ENCODE data around the gene GRAMD1C. TPM values are rescaled to one million over a fixed set of nuclear protein-coding genes. Genes with fewer than 3 reads are reported as not detected.

The GRAMD1C gene
- total and polyA plus RNA-seq, 2 donors (not counting 3 experiments of a cell fraction or from before 2014, with no cell fraction given) = 7.0 to 24.0 TPM

- Histone ChIP-seq H3K9me1 (replicated peaks; ENCODE audit: control insufficient read depth, extremely low read depth, insufficient read depth, low read length) (no peaks in the 10 kb centered on the region), H3K27ac (ENCODE audit: insufficient read depth, low read depth, low read length) (no peak overlapping the region), H3K9ac (replicated peaks; ENCODE audit: extremely low read depth, insufficient read depth, low read length) (no peak overlapping the region), H3K4me1 (ENCODE audit: control insufficient read depth, extremely low read depth, insufficient read depth, low read length) (no peaks in the 10 kb centered on the region), H3K27me3 (ENCODE audit: control insufficient read depth in 2 of 2, insufficient read depth in 2 of 2, low read length in 2 of 2) (no peaks in the 10 kb centered on the region), H2AFZ (ENCODE audit: low read depth, low read length) (no peak overlapping the region), H3K4me2 (ENCODE audit: insufficient read depth, low read length) (no peak overlapping the region), H4K20me1 (replicated peaks; ENCODE audit: control insufficient read depth, extremely low read depth, insufficient read depth, low read length) (no peaks in the 10 kb centered on the region), H3K9me3 (replicated peaks; ENCODE audit: control insufficient read depth, insufficient read depth, low read length) (no peaks in the 10 kb centered on the region), H3K79me2 (ENCODE audit: control insufficient read depth, insufficient read depth, low read length) (no peaks in the 10 kb centered on the region), H3K36me3 (ENCODE audit: control insufficient read depth in 2 of 2, extremely low read depth in 1 of 2, insufficient read depth in 2 of 2, low read length in 2 of 2) (no peaks in the 10 kb centered on the region), H3K4me3 (replicated peaks in 1 of 3; ENCODE audit: insufficient read depth in 1 of 3, low read depth in 1 of 3, low read length in 3 of 3) (no peak overlapping the region)
- ChIA-PET POLR2A (no interaction called here), CTCF (interaction anchor here (0.6 to 1.2 kb wide), 2 partner anchors 58 to 260 kb away, joined by 3 read pairs; no protein-coding TSS in a partner anchor)
- no peak for FAIRE-seq
- intact Hi-C loops (cut with micrococcal nuclease) (no loop called here), dilution Hi-C loops (cut with MboI; ENCODE audit: extremely low pct_ligation_motif_present, low sequenced_read_pairs) (no loop called here)
- no TSS peak for BruUV-seq (replicated peaks)
- no peak for DNase-seq (ENCODE audit: low read depth, low spot score)
- no peak for TF ChIP-seq MYC (IDR thresholded peaks at IDR 0.05; ENCODE audit: low read depth, low read length)
- no peak for TF ChIP-seq CTCF (IDR thresholded peaks at IDR 0.05; ENCODE audit: extremely low read depth in 1 of 2, insufficient read depth in 1 of 2, low read depth in 1 of 2, low read length in 2 of 2)
Observed at GRCh38 chr3:113895964-113896363, 57.4 kb downstream of the GRAMD1C start.

- dilution Hi-C loops (cut with MboI; ENCODE audit: extremely low pct_ligation_motif_present, low sequenced_read_pairs) (no loop called here), intact Hi-C loops (cut with micrococcal nuclease) (no loop called here)
- ChIA-PET CTCF (interaction anchor here (0.8 to 1.5 kb wide), 3 partner anchors 10 to 259 kb away, joined by 3 read pairs; no protein-coding TSS in a partner anchor), POLR2A (no interaction called here)
- Histone ChIP-seq H3K27me3 (ENCODE audit: control insufficient read depth in 2 of 2, insufficient read depth in 2 of 2, low read length in 2 of 2) (no peaks in the 10 kb centered on the region), H3K4me1 (ENCODE audit: control insufficient read depth, extremely low read depth, insufficient read depth, low read length) (no peaks in the 10 kb centered on the region), H3K4me2 (ENCODE audit: insufficient read depth, low read length) (no peak overlapping the region), H3K9ac (replicated peaks; ENCODE audit: extremely low read depth, insufficient read depth, low read length) (no peak overlapping the region), H3K9me3 (replicated peaks; ENCODE audit: control insufficient read depth, insufficient read depth, low read length) (no peaks in the 10 kb centered on the region), H3K9me1 (replicated peaks; ENCODE audit: control insufficient read depth, extremely low read depth, insufficient read depth, low read length) (no peaks in the 10 kb centered on the region), H4K20me1 (replicated peaks; ENCODE audit: control insufficient read depth, extremely low read depth, insufficient read depth, low read length) (no peaks in the 10 kb centered on the region), H3K79me2 (ENCODE audit: control insufficient read depth, insufficient read depth, low read length) (no peaks in the 10 kb centered on the region), H3K27ac (ENCODE audit: insufficient read depth, low read depth, low read length) (no peak overlapping the region), H3K36me3 (ENCODE audit: control insufficient read depth in 2 of 2, extremely low read depth in 1 of 2, insufficient read depth in 2 of 2, low read length in 2 of 2) (no peaks in the 10 kb centered on the region), H3K4me3 (replicated peaks in 1 of 3; ENCODE audit: insufficient read depth in 1 of 3, low read depth in 1 of 3, low read length in 3 of 3) (no peak overlapping the region), H2AFZ (ENCODE audit: low read depth, low read length) (no peak overlapping the region)
- TF ChIP-seq POLR2A (IDR thresholded peaks at IDR 0.05; ENCODE audit: low read depth, low read length) (no peak), CTCF (IDR thresholded peaks at IDR 0.05; ENCODE audit: extremely low read depth in 1 of 2, insufficient read depth in 1 of 2, low read depth in 1 of 2, low read length in 2 of 2) (no peak), MAX (IDR thresholded peaks at IDR 0.05; ENCODE audit: insufficient read depth, insufficient read length) (no peak)
- no peak for DNase-seq (ENCODE audit: low read depth, low spot score)
- no TSS peak for BruUV-seq (replicated peaks)
- FAIRE-seq = no peak
Observed at GRCh38 chr3:113896930-113897329, 58.3 kb downstream of the GRAMD1C start.

Data from endothelial cell of umbilical vein (primary cell).